Measurements from ENCODE around the gene MYCBP2.
"Not testable (repeated sequence)": the region's sequence is repeated elsewhere in the genome, so short reads cannot be mapped to it uniquely, and the experiment has no call there.

MYCBP2 gene

DNA sequence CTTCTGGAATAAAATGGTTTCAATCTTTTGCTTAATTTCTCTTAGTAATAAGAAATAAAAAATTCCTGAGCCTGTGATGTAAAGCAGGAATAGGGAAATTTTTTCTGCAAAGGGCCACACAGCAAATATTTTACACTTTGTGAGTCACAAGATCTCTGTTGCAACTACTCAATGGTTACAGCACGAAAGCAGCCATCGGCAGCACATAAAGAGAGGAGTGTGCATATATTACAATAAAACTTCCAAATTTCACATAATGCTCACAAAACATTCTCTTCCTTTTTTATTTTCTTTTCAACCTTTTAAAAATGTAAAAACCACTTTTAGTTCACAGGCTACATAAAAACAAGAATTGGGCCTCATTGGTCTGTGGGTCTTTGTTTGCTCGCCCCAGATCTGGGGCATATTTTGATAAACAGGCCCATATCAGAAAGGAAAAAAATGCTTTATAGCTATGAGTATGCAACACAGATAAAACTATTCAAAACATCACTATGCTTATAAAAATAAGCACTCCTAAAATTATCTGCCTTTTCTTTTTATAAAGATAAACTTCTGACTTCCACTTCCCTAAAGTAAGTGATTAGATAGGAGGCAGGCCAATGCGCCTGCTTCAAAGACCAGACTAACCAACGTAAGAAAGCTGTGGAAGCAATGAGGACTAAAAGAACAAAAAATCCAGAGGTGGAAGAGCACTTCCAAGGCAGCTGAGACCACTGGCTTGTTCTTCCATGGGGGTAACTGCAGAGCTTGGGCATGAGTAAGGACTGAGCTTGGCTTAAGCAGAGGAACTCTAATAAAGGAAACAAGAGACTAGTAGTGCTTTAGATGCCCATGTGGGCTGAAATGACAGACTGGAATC, 26.5 kb downstream of the MYCBP2 start:
- DNase-seq (ENCODE audit: low spot score) = no peak
- no peak for FAIRE-seq

DNA sequence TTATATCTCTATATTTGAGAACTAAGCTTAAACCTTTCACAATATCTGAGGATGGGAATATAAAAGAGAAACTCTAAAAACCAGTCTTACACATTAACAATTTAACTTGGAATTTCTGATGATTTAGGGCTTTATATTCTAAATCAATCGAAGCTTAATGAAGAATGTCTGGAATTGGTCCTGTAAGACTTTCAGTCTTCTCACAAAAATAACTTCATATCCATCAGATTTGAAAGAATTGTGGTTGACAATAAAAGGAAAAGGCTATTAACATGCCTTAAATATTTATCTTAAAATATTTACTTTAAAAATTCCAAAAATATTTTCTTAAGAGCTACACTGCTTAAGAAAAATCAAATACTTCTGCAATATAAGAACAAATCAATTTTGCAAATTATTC, 27.3 kb downstream of the MYCBP2 start:
- DNase-seq (ENCODE audit: low spot score) (no peak), FAIRE-seq (no peak)

- no peak for FAIRE-seq
- DNase-seq (ENCODE audit: low spot score) = no peak
Measured at GRCh38 chr13:77298426-77298825, 28.5 kb downstream of the MYCBP2 start.

- DNase-seq (ENCODE audit: low spot score) (no peak), FAIRE-seq (no peak)
Measured at GRCh38 chr13:77291774-77292173, 35.1 kb downstream of the MYCBP2 start.

DNA sequence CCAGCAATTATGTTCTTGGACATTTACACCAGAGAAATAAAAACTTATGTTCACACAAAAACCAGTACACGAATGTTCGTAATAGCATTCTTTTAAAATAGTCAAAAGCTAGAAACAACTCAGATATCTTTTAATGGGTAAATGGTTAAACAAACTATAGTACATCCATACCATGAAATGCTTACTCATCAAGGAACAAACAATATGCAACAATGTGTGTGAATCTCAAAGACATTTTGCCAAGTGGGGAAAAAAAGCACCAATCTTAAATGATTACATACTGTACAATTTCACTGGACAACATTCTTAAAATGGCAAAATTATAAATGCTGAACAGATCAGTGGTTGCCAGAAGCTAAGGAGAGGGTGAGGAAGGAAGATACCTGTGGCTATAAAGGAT, 36.6 kb downstream of the MYCBP2 start:
- FAIRE-seq (no peak), DNase-seq (ENCODE audit: low spot score) (no peak)

DNA sequence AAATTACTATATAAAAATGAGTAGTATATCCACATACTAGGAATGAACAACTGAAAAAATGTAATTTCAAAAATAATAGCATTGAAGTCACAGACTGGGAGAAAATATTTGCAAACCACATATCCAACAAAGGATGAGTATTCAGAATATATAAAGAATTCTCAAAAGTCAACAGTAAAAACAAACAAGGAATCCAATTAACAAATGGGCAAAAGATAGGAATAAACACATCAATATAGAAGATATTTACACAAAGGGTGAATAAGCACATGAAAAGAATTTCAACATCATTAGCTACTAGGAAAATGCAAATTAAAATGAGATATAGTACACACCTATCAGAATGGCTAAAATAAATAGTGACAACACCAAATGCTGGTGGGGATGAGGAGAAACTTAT, 37.0 kb downstream of the MYCBP2 start:
- DNase-seq (ENCODE audit: low spot score) (no peak), FAIRE-seq (no peak)

GRCh38 chr13:77285632-77286031, 41.3 kb downstream of the MYCBP2 start:
- not testable (repeated sequence) for FAIRE-seq

DNA sequence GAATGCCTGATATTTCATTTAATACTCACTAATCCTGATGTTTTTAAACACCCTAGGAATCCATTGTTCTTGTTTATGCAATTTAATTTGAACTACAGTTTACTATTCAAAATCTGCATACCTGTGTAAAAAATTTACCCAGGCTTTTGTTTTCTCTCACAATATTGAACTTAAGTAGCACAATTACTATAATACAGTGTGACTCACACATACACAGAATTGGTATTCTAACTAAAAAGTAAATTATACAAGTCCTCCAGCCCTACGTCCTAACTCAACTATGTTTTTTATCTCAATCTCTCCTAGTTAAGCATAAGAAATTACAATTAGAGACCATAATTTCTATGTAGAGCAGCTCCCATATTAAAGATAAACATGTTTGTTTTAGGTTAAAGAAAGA, 41.8 kb downstream of the MYCBP2 start:
- FAIRE-seq = no peak
- DNase-seq (ENCODE audit: low spot score) = no peak

More at GRCh38 chr13:77285632-77286031, 41.3 kb downstream of the MYCBP2 start:
- not testable (repeated sequence) for DNase-seq (ENCODE audit: low spot score)

- no peak for DNase-seq (ENCODE audit: low spot score)
- FAIRE-seq = no peak
Measured at GRCh38 chr13:77274126-77274525, 52.8 kb downstream of the MYCBP2 start.

GRCh38 chr13:77269141-77269540, 57.8 kb downstream of the MYCBP2 start:
- FAIRE-seq (no peak), DNase-seq (ENCODE audit: low spot score) (no peak)

GRCh38 chr13:77267362-77267761, 59.5 kb downstream of the MYCBP2 start:
- FAIRE-seq (no peak), DNase-seq (ENCODE audit: low spot score) (no peak)

DNA sequence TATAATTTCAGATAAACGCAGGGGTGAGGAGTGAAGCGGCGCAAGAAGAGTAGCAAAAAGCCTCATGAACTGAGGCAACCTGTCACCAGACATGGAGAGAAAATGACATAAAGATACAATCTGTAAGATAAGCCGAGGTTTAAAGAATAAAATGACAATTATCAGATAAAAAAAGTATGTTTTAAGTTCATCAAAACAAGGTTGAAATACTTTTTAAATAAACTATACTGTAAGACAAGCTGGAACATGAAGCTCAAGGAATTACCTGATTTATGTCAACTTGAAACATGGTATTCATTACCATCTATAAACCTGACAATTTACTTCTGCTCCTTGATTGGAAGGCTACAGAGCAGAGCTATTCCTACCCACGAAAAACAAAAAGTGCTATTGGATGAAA, 61.6 kb downstream of the MYCBP2 start:
- DNase-seq (ENCODE audit: low spot score) (no peak), FAIRE-seq (no peak)

- FAIRE-seq = no peak
Measured at GRCh38 chr13:77262198-77262597, 64.7 kb downstream of the MYCBP2 start.

DNA sequence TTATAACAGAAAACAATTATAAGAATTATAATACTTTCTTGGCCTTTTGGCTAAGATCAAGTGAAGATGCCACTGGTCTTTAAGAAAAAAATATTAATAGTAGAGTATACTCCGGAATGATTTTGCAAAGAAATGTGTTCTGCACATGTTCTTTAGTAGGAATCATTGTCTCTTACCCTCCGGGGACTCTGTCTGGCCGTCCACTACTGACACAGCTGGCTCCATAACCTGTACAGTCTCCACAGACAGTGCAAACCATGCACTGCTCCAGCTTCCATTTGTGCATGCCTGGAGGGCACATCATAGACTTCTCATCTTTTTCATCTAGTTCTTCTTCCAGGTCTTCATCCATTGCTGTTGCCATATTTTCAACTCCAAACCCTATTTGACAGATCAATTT, 75.9 kb downstream of the MYCBP2 start:
- DNase-seq (ENCODE audit: low spot score) (no peak), FAIRE-seq (no peak)

More at GRCh38 chr13:77262198-77262597, 64.7 kb downstream of the MYCBP2 start:
- DNase-seq (ENCODE audit: low spot score) = no peak

GRCh38 chr13:77245224-77245623, 81.7 kb downstream of the MYCBP2 start:
- FAIRE-seq; DNase-seq (ENCODE audit: low spot score): not testable (repeated sequence)

- FAIRE-seq (no peak), DNase-seq (ENCODE audit: low spot score) (no peak)
Measured at GRCh38 chr13:77239312-77239711, 87.6 kb downstream of the MYCBP2 start.

GRCh38 chr13:77235456-77236022, 91.4 kb downstream of the MYCBP2 start:
- no peak for DNase-seq (ENCODE audit: low spot score)
- FAIRE-seq = no peak

- FAIRE-seq (no peak), DNase-seq (ENCODE audit: low spot score) (no peak)
Measured at GRCh38 chr13:77233159-77233558, 93.7 kb downstream of the MYCBP2 start.

DNA sequence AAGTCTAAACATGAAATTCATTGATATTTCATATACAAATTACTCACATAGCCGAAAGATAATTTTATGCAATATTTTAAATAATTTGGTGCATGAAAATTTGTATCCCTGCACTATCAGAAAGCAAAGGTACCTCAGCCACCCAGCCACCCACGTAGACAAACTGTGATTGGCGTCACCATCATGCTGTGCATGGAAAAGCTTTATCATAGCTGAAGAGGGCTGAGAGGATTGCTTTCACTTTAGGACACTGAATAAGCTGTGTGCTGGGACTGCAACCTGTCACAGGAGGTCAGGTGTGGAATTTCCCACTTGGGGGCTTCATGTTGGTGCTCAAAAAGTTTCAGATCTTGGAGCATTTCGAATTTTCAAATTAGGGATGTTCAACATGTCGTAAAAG, 96.3 kb downstream of the MYCBP2 start:
- FAIRE-seq (no peak), DNase-seq (ENCODE audit: low spot score) (no peak)

- DNase-seq (ENCODE audit: low spot score) = no peak
- no peak for FAIRE-seq
Measured at GRCh38 chr13:77225946-77226345, 100.9 kb downstream of the MYCBP2 start.

- FAIRE-seq = no peak
Measured at GRCh38 chr13:77222909-77223308, 104.0 kb downstream of the MYCBP2 start.

GRCh38 chr13:77222000-77222690, 104.7 kb downstream of the MYCBP2 start:
- DNase-seq (ENCODE audit: low spot score) (no peak), FAIRE-seq (no peak)

More at GRCh38 chr13:77222909-77223308, 104.0 kb downstream of the MYCBP2 start:
- no peak for DNase-seq (ENCODE audit: low spot score)

All from RCC 7860 (cell line).